ENCODE data around the gene TMPRSS13. TPM values are rescaled to one million over a fixed set of nuclear protein-coding genes. Genes with fewer than 3 reads are reported as not detected.

The TMPRSS13 gene
- total RNA-seq, 1 experiment from 2014 or later: 53.1 TPM

DNA sequence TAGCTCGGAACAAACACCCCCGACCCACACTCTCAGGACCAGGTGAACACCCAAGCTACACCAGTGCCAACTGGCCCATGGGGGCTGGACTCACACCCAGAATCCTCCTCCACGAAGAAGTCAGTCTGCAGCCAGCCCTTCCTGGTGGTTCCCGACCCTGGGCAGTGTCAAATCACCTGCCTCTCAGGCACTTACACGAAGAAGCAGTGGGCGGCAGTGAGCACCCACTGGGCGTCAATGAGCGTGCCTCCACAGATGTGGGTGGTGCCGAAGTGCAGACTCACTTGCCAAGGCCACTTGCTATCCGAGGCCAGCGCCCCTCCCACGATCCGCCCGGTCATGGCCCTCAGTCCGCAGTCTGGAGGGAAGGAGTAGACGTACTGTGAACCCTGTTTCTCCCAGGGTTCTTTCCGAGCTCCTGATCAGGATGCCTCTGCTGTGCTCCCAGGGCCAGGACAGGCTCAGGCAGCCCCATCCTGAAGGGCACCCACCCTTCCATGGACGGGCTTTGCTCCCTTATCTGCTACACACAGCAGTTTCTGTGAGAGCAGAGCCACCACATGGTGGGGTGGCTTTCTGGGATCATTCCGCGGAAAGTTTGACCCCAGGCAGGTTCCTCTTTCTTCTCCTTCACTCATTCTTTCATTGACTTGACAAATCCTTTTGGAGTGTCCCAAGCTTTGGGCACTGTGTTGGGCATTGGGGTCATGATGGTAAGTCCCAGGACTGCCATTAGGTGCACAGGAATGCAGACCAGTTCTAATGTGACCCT, 19.4 kb downstream of the TMPRSS13 start:
- Mint-ChIP-seq H3K4me3 (ENCODE audit: unreplicated experiment) (no peak overlapping the region), H3K27me3 (ENCODE audit: insufficient read depth, unreplicated experiment) (no peaks in the 10 kb centered on the region), H3K4me1 (ENCODE audit: low read depth, unreplicated experiment) (peaks cover 14% of the 10 kb centered on the region), H3K27ac (ENCODE audit: unreplicated experiment) (no peak overlapping the region), H3K9me3 (ENCODE audit: unreplicated experiment) (no peaks in the 10 kb centered on the region), H3K36me3 (ENCODE audit: insufficient read depth, unreplicated experiment) (peaks cover 8% of the 10 kb centered on the region)
- intact Hi-C loops (cut with micrococcal nuclease; ENCODE audit: unreplicated experiment): no loop called here
- Histone ChIP-seq H3K9me3 (no peaks in the 10 kb centered on the region), H3K4me1 (peaks cover 8% of the 10 kb centered on the region), H3K27me3 (replicated peaks; ENCODE audit: control insufficient read depth, insufficient read depth, low read length) (no peaks in the 10 kb centered on the region), H3K4me3 (ENCODE audit: low read depth, low read length) (no peak overlapping the region), H3K36me3 (ENCODE audit: control insufficient read depth, insufficient read depth, low read length) (peaks cover 3% of the 10 kb centered on the region; the same call in 1 of the 2 replicates)
- ChIA-PET POLR2A (no interaction called here), CTCF (interaction anchor here (0.8 to 1.1 kb wide), 2 partner anchors 37 to 94 kb away, joined by 3 to 8 read pairs; no protein-coding TSS in a partner anchor)
- no TSS peak for BruUV-seq (replicated peaks)
- TF ChIP-seq, protein P1, sequence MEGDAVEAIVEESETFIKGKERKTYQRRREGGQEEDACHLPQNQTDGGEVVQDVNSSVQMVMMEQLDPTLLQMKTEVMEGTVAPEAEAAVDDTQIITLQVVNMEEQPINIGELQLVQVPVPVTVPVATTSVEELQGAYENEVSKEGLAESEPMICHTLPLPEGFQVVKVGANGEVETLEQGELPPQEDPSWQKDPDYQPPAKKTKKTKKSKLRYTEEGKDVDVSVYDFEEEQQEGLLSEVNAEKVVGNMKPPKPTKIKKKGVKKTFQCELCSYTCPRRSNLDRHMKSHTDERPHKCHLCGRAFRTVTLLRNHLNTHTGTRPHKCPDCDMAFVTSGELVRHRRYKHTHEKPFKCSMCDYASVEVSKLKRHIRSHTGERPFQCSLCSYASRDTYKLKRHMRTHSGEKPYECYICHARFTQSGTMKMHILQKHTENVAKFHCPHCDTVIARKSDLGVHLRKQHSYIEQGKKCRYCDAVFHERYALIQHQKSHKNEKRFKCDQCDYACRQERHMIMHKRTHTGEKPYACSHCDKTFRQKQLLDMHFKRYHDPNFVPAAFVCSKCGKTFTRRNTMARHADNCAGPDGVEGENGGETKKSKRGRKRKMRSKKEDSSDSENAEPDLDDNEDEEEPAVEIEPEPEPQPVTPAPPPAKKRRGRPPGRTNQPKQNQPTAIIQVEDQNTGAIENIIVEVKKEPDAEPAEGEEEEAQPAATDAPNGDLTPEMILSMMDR (IDR thresholded peaks at IDR 0.05; ENCODE audit: insufficient read depth in 1 of 2, low read depth in 1 of 2, low read length in 1 of 2, severe bottlenecking in 1 of 2, unreplicated experiment in 1 of 2): no peak
- DNase-seq: peak in 1 of 2 experiments; percentile 38

DNA sequence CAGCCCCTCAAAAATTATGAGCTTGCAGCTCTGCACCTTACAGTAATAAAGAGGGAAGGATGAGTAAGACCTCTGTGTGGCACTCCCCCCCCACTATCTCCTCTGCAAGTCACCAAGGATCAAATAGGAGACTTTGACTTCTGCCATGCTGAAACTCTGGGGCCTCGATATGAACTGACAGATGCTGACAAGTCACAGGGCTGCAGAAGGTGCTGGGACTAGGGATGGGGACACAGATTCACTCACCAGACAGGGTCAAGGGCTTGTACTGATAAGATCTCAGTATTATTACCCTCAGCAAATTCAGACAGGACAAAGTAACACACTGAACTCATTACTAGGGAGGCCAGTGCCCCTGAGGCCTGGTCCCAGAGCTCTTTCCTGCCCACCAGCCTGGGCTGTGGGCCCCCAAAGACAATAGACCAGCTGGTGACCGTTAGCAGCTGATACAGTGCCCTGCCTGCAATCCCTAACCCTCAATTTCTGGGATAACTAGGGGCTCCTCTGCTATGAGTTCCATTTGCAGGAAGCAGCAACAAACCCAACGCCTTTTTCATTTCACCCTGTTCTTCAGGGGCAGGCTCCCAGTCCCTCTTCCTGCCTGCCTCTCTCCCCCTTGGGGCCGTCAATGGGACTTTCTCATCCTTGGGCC, 20.1 kb downstream of the TMPRSS13 start:
- CTCF ChIA-PET: interaction anchor here (0.7 to 2.6 kb wide), 2 partner anchors 38 to 102 kb away, joined by 4 to 46 read pairs; no protein-coding TSS in a partner anchor
- no peak overlapping the region for H3K27ac Mint-ChIP-seq (ENCODE audit: unreplicated experiment)
- peaks cover 2% of the 10 kb centered on the region; the same call in 1 of the 2 replicates for H3K36me3 ChIP-seq (ENCODE audit: control insufficient read depth, insufficient read depth, low read length)
- no peak overlapping the region for H3K4me3 ChIP-seq (ENCODE audit: low read depth, low read length)
- H3K4me1 Mint-ChIP-seq (ENCODE audit: low read depth, unreplicated experiment): peaks cover 14% of the 10 kb centered on the region
- POLR2A ChIA-PET: no interaction called here
- intact Hi-C loops (cut with micrococcal nuclease; ENCODE audit: unreplicated experiment): no loop called here
- peaks cover 8% of the 10 kb centered on the region for H3K4me1 ChIP-seq
- no peaks in the 10 kb centered on the region for H3K9me3 Mint-ChIP-seq (ENCODE audit: unreplicated experiment)
- H3K27me3 ChIP-seq (replicated peaks; ENCODE audit: control insufficient read depth, insufficient read depth, low read length): no peaks in the 10 kb centered on the region
- H3K4me3 Mint-ChIP-seq (ENCODE audit: unreplicated experiment): no peak overlapping the region
- no peaks in the 10 kb centered on the region for H3K27me3 Mint-ChIP-seq (ENCODE audit: insufficient read depth, unreplicated experiment)
- TF ChIP-seq, protein P1 (IDR thresholded peaks at IDR 0.05; ENCODE audit: insufficient read depth in 1 of 2, low read depth in 1 of 2, low read length in 1 of 2, severe bottlenecking in 1 of 2, unreplicated experiment in 1 of 2): no peak
- H3K9me3 ChIP-seq: no peaks in the 10 kb centered on the region
- BruUV-seq (replicated peaks): no TSS peak
- DNase-seq: peak in 1 of 2 experiments; percentile 45
- peaks cover 5% of the 10 kb centered on the region for H3K36me3 Mint-ChIP-seq (ENCODE audit: insufficient read depth, unreplicated experiment)

DNA sequence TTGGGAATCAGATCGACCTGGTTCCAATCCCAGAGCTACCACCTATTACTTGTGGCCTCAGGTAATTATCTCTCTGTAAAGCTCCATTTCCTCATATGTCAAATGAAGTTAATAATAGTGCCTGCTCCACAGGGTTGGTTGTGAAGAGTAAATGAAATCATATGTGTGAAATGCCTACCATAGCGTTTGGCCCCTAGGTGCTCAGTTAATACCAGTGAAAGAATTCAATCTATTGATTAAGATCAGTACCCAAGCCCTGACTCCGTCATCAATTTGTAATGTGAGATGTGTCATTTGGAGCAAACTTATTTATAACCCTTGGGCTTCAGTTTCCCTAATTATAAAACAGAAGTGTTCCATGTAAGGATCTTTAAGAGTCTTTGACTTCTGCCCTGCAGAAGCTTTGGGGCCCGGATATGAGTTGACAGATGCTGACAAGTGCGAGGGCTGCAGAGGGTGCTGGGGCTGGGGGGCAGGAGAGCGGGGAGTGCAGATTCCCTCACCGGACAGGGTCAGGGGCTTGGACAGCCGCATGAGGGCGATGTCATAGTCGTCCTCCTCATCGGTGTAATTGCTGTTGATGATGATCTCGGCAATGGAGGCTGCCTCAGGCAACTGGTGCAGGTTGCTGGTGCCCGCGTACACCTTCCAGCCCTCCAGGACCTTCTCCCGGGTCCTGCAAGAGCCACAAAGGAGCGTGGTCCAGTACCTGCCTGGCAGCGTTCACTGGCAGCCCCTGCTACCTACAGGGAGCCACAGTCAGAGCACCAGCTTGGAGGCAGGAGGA, 20.9 kb downstream of the TMPRSS13 start:
- POLR2A ChIA-PET: interaction anchor here (0.9 to 1.2 kb wide), 2 partner anchors 17 to 21 kb away, joined by 3 to 6 read pairs; partner anchors contain the start of gene TMPRSS13
- Histone ChIP-seq H3K4me1 (peaks cover 8% of the 10 kb centered on the region), H3K4me3 (ENCODE audit: low read depth, low read length) (no peak overlapping the region; the same call in 1 of the 2 replicates), H3K36me3 (ENCODE audit: control insufficient read depth, insufficient read depth, low read length) (no peaks in the 10 kb centered on the region), H3K27me3 (replicated peaks; ENCODE audit: control insufficient read depth, insufficient read depth, low read length) (no peaks in the 10 kb centered on the region), H3K9me3 (no peaks in the 10 kb centered on the region)
- Mint-ChIP-seq H3K4me3 (ENCODE audit: unreplicated experiment) (peak overlapping the region; percentile 66), H3K36me3 (ENCODE audit: insufficient read depth, unreplicated experiment) (peaks cover 4% of the 10 kb centered on the region), H3K4me1 (ENCODE audit: low read depth, unreplicated experiment) (peaks cover 14% of the 10 kb centered on the region), H3K9me3 (ENCODE audit: unreplicated experiment) (no peaks in the 10 kb centered on the region), H3K27ac (ENCODE audit: unreplicated experiment) (peak overlapping the region; percentile 73), H3K27me3 (ENCODE audit: insufficient read depth, unreplicated experiment) (no peaks in the 10 kb centered on the region)
- intact Hi-C loops (cut with micrococcal nuclease; ENCODE audit: unreplicated experiment): no loop called here
- peak in 1 of 2 experiments; percentile 41 for DNase-seq
- TSS peak; percentile 45 for BruUV-seq (replicated peaks)
- CTCF ChIA-PET: interaction anchor here (0.7 to 2.6 kb wide), 8 partner anchors 15 to 101 kb away, joined by 4 to 46 read pairs (median 6); partner anchors contain the start of gene FXYD6
- TF ChIP-seq, protein P1 (IDR thresholded peaks at IDR 0.05; ENCODE audit: insufficient read depth in 1 of 2, low read depth in 1 of 2, low read length in 1 of 2, severe bottlenecking in 1 of 2, unreplicated experiment in 1 of 2): no peak

Data from Caco-2 (cell line).